HuH-7 (cell line): ENCODE measurements around the gene PRPF19.

Source experiments
- DNase-seq: peaks from one replicate; pipeline ENCODE4 v3.0.0; 2011; ENCODE audit warnings: low spot score

PRPF19 gene

GRCh38 chr11:60841797-60842667 lies 64.4 kb downstream of the PRPF19 start, which contains the start of gene CCDC86:
Gene CCDC86 (plus strand): TSS chr11:60842113. CDS start chr11:60842125, 12 bp downstream.
- peak; percentile 100 for DNase-seq
